Activated T-cell treated with anti-CD3 and anti-CD28 coated beads, Interleukin-2, amount 50 U/mL, for 1 hour (primary cell): ENCODE measurements around the gene ZFYVE28.

Experiments
- DNase-seq: peaks from one replicate; pipeline ENCODE4 v3.0.0-alpha.2; 2020

ZFYVE28 gene

GRCh38 chr4:2428496-2429213 lies 10.2 kb upstream of the ZFYVE28 start:
- no peak for DNase-seq

DNA sequence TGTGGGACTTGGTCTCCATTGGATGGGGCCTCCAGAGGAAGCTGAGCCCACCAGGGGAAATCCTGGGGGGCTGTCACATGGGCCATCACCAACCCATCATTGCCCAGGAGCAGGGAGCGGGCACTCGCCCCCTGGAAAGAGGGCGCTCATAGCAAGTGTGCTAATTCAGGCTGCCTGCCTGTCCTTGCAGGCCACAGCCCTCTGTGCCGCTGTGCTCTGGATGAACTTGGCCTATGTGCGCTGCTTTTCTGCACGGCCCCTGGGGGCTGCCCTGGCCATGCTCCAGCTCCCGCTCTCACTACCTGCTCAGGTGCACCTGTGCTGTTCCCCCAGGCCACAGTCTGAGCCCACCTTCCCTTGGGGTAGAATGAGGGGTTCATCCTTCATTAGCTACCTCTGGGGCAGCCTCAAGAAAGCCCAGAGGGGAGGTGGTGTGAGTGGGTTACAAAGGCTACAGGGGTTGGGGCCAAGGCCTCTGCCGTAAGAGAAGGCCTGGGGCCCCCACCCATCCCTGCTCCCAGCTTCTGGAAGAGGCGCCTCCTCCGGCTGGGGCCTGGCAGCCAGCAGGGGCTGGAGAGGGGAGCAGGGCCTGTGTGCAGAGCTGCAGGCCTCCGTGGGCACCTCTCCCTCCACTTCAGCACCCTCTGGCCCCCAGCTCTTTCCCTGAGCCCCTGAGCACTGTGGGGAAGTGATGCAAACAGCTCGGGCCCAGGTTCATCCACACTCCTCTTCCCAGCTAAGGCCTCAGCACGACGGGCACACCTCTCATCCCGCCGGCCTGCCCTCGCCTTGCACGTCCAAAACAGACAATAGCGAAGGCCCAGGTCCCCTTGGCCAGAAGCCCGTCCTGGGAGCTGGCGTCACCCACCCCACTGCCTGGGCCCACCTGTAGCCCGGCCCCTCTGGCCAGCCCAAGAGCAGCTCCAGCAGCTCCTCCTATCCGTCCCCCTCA lies 9.2 kb upstream of the ZFYVE28 start:
- no peak for DNase-seq

GRCh38 chr4:2426711-2427275 lies 8.3 kb upstream of the ZFYVE28 start:
- no peak for DNase-seq

- no peak for DNase-seq
Observed at GRCh38 chr4:2426069-2426397, 7.6 kb upstream of the ZFYVE28 start.

GRCh38 chr4:2425386-2426068 lies 7.1 kb upstream of the ZFYVE28 start:
- no peak for DNase-seq

- DNase-seq, result no peak
Observed at GRCh38 chr4:2424581-2424980, 6.1 kb upstream of the ZFYVE28 start.

DNA sequence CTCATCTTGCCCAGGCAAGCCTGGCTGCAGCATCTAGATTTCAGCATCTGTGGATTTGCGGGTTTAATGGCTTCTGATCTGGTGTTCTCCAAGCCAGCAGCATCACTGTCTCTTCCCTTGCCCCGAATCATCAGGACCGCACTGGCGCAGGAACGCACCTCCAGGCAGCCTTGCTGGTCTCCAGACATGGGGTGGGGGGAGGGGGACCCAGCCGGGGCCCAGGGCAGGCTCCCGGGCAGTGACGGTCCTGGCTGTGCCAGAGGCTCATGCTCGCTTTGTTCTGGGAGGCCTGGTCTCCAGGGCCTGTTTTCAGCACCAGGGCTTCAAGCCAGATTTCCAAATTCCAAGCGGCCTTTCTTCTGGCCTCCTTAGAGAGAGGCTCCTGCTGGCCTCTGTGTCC lies 5.2 kb upstream of the ZFYVE28 start:
- no peak for DNase-seq

DNA sequence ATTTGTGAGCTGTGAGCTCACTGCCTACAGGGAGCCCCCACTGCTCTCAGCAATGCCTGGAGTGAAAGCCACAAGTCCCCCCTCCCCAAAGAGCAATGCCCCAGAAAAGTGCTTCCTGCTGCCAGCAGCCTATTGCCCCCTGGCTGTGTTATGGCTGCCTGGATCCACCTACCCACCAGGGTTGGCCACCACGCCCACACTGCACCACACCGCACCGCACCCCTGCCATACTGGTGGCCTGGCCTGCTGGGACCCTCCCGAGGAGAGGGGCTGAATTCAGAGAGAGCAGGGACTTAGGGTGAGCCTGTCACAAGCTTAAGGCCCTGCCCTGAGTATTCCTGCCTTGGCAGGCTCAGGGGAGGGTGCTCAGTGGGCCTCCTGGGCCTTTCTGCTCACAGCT lies 4.6 kb upstream of the ZFYVE28 start:
- no peak for DNase-seq

DNA sequence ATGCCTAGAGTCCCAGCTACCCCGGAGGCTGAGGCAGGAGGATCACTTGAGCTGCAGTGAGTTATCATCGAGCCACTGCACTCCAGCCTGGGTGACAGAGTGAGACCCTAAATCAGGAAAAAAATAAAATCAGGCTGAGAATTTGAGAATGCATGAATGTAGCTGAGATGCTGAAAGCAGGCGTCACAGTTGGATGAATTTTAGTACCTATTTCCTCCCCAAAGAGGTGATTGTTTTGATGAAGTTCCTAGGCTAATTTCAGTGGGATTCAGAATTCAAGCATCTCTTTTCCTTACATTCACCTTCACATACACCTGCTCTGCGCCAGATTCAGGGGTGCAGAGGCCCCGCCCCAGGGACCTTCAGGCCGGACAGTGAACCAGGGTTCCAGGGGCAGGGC lies 3.5 kb upstream of the ZFYVE28 start:
- DNase-seq, result no peak

GRCh38 chr4:2419814-2420213 lies 1.4 kb upstream of the ZFYVE28 start:
- no peak for DNase-seq

DNA sequence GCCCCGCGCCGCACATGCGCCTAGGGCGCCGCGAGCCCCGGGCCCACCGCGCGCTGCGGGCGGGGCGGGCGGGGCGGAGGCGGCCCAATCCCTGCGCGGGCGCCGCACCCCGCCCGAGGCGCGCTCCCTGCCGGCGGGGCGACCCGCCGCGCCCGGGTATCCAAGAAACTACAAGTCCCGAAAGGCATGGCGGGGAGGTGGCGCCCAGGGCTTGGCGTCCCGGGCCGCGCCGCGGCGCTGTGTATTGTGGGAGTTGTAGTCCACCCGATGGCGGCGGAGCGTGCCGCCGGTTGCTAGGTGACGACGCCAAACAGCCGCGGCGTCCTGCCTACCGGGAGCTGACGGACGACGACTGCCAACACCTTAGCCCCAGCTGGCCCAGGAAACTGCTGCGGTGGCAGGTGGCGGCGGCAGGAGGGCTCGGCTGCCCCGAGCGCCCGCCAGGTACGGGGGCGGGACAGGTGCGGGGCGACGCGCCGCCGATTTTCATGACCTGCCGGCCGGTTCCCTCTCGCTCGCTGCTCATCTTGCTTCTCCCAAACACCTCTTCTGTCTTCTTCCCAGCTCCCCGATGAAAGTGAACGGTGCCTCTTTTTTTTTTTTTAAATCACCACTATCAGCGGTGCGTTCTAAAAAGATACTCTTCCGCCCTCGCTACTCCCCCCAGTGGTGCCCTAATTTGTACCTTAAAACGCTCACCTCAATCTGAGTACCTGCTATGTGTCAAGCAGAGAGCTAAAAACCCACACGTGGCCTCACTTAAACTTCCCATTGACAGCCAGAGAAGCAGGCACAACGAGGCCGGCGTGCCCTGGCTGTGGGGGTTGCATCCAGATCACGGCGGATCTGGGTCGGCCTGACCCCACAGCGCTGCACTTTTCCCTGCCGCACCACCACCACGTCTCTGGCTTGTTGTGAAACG lies 466 bp upstream of the ZFYVE28 start, which contains the start of gene CFAP99:
TSS of gene CFAP99 (plus strand) at position 306 of the 922 bp plus-strand sequence.
- peak; percentile 99 for DNase-seq

DNA sequence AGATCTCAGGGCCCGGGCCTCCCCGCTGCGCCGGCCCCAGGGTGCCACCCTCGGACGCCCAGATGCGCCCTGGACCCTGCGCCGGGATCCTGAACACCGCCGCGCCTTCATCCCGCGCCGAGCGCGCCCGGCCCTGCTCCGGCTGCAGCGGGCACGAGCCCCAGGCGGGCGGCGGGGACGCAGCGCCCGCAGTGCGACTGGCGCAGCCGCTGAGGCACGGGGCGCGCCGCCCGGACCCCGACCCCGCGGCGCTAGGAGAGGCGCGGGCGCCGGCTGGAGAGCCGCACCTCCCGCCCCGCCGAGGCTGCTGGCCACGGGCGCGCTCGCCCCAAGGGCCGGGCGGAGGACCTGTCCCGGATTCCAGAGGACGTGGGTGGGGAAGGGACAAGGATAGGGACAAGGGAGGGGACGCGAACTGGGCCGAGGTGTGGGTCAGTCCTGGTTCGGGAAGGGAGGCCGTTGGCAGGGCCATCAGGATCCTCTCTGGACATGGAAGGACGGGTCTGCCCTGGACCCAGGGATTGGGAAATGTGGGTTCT lies 1.1 kb downstream of the ZFYVE28 start:
- peak; percentile 53 for DNase-seq

- DNase-seq, result peak; percentile 43
Observed at GRCh38 chr4:2416564-2417225, 1.8 kb downstream of the ZFYVE28 start.

GRCh38 chr4:2415881-2416563 lies 2.4 kb downstream of the ZFYVE28 start:
- no peak for DNase-seq

DNA sequence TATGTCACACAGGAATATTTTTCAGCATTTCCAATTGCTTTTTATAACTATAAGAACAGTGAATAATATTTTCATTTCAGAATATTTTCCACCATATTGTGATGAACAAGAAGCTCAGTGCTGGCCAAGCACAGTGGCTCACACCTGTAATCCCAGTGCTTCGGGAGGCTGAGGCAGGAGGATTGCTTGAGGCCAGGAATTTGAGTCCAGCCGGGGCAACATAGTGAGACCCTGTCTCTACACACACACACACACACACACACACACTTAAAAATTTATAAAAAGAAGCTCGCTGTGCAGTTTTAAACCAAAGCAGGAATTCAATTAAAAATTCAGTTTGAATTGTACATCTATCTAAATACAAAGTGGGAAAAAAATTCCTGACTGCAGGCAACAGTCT lies 3.2 kb downstream of the ZFYVE28 start:
- DNase-seq, result no peak

GRCh38 chr4:2413821-2414610 lies 4.4 kb downstream of the ZFYVE28 start:
- peak; percentile 43 for DNase-seq

DNA sequence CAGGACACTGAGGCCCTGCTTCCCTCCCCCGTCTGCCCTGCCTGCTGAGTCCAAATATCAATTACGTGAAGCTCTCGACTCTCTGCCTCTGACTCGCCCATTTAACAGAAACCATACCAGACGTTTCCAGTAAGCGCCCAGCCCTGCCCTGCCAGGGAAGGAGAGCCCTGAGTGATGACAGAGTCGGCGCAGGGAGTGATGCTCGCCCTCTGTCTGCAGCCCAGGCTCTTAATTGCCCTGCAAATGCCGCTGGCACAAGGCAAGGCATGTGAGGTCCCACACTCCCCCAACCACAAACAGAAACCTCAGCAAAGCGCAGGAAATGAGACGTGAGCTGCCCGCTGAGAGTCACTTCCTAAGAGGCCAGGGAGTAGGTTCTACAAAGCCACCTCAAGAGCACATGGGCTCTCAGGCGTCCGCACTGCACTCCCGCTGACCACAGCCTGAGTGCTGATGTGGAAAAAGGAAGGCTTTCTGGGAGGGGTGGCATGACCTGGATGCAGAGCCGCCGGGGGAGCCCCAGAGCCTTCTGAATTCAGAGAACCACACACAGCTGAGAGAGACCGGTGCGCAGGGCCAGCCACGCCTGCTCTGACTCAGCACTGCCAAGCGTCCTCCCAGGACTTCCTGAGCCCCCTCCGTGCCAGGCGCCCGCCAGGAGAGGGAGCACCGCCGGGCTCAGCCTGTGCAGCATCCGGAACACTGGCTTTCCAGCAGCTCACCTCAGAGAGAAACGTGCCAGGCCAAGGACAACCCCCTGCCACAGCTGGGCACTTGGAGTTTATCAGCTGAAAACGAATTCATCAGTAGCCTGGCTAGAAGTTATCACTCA lies 5.3 kb downstream of the ZFYVE28 start:
- peak; percentile 85 for DNase-seq

DNA sequence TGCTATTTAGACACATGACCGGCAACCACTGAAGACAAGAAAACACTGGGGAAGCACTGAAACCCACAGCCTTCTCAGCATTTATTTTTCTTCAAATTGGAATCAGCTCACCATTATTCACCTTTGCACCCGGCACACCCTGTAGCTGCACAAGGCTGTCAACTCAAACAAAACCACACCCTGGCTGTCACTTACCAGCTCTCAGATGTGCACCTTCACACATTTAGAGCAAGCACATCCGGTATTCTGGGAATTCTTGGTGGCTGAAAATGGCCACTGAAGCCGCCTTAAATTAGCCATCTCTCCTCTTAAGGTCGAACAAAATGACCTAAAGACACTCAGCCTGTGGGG lies 5.9 kb downstream of the ZFYVE28 start:
- DNase-seq, result no peak
